ENCODE measurements around the gene GOSR2. TPM values are rescaled to one million over a fixed set of nuclear protein-coding genes. Genes with fewer than 3 reads are reported as not detected.

GOSR2 gene
- total and polyA plus RNA-seq, 9 of the 15 experiments (the other 6 are each of a cell fraction or from before 2014, with no cell fraction given) = 32.7 to 96.3 (median 48.9) TPM

- TF ChIP-seq CREB3L1 (IDR thresholded peaks at IDR 0.05; ENCODE audit: borderline replicate concordance, low read depth) (peak; percentile 99), BACH1 (tag; IDR thresholded peaks at IDR 0.05) (no peak), IRF2 (CRISPR knock-in tag; IDR thresholded peaks at IDR 0.05) (no peak), GTF2A2 (tag; IDR thresholded peaks at IDR 0.05) (no peak), PHF8 (IDR thresholded peaks at IDR 0.05; ENCODE audit: borderline replicate concordance, low read length) (peak; percentile 99), POLR2H (tag; IDR thresholded peaks at IDR 0.05; ENCODE audit: low read depth) (peak; percentile 72; the same call in 1 of the 2 replicates), MCM7 (IDR thresholded peaks at IDR 0.05) (no peak; a peak in 1 of 4 replicates), NFIX (CRISPR knock-in tag; IDR thresholded peaks at IDR 0.05; ENCODE audit: low read depth) (no peak), ZBTB1 (CRISPR knock-in tag; IDR thresholded peaks at IDR 0.05; ENCODE audit: borderline replicate concordance, low read depth) (no peak), GATAD2A (IDR thresholded peaks at IDR 0.05) (no peak), FOS (IDR thresholded peaks at IDR 0.05; ENCODE audit: extremely low read depth, insufficient read length) (no peak), ZBED1 (IDR thresholded peaks at IDR 0.05) (peak; percentile 79; the same call in 1 of the 2 replicates), TFAP4 (CRISPR knock-in tag; IDR thresholded peaks at IDR 0.05; ENCODE audit: borderline replicate concordance) (peak; percentile 91), MBD1 (CRISPR knock-in tag; IDR thresholded peaks at IDR 0.05) (no peak), ZNF12 (CRISPR knock-in tag; IDR thresholded peaks at IDR 0.05) (peak; percentile 46; the same call in 1 of the 2 replicates), ZNF277 (CRISPR knock-in tag; IDR thresholded peaks at IDR 0.05; ENCODE audit: borderline replicate concordance) (no peak), ZNF408 (CRISPR knock-in tag; IDR thresholded peaks at IDR 0.05; ENCODE audit: low read depth) (no peak), HMBOX1 (IDR thresholded peaks at IDR 0.05) (peak; percentile 42; the same call in 1 of the 2 replicates), EHMT2 (IDR thresholded peaks at IDR 0.05) (no peak), SLC30A9 (CRISPR knock-in tag; IDR thresholded peaks at IDR 0.05) (no peak), STAT5A (IDR thresholded peaks at IDR 0.05; ENCODE audit: borderline replicate concordance, low read length) (no peak; the same call in 1 of the 2 replicates), RB1 (IDR thresholded peaks at IDR 0.05; ENCODE audit: low read depth) (peak; percentile 92)
Observed at GRCh38 chr17:46922804-46923635, at the start of gene GOSR2 (continued).
